ENCODE results near the gene VEGFB. TPM values are rescaled to one million over a fixed set of nuclear protein-coding genes. Genes with fewer than 3 reads are reported as not detected.

Gene VEGFB
- total RNA-seq, 1 experiment from 2014 or later, result 47.5 TPM

- ATAC-seq (no peak), DNase-seq (ENCODE audit: low read depth, low spot score) (no peak)
- Histone ChIP-seq H3K9me3 (ENCODE audit: control insufficient read depth in 1 of 2, insufficient read depth in 1 of 2, low read depth in 1 of 2, low read length in 2 of 2) (no peaks in the 10 kb centered on the region), H3K9ac (ENCODE audit: low read length) (peak overlapping the region; percentile 88; the same call in 1 of the 2 replicates), H3K4me2 (ENCODE audit: low read length) (peak overlapping the region; percentile 99), H3K36me3 (ENCODE audit: control insufficient read depth in 1 of 2, insufficient read depth in 2 of 2, low read length in 2 of 2) (no peaks in the 10 kb centered on the region), H3K9me2 (ENCODE audit: insufficient read depth) (no peaks in the 10 kb centered on the region), H3K27ac (ENCODE audit: low read depth, low read length) (peak overlapping the region; percentile 61), H3K4me1 (ENCODE audit: control insufficient read depth in 1 of 2, insufficient read depth in 2 of 2, low read length in 2 of 2) (peaks cover 28 to 69% of the 10 kb centered on the region in 2 experiments), H3K4me3 (replicated peaks in 1 of 2; ENCODE audit: low read depth in 1 of 2, low read length in 2 of 2) (no peak overlapping the region), H2AFZ (ENCODE audit: low read depth, low read length, poor library complexity, severe bottlenecking) (no peak overlapping the region), H3K27me3 (ENCODE audit: insufficient read depth, low read length) (no peaks in the 10 kb centered on the region), H3K79me2 (ENCODE audit: insufficient read depth, low read length) (peaks cover 19% of the 10 kb centered on the region; the same call in 1 of the 2 replicates), H4K20me1 (ENCODE audit: insufficient read depth) (no peaks in the 10 kb centered on the region)
- ChIA-PET RAD21 (ENCODE audit: low non-redundant PET in 1 of 2, low total read pairs in 2 of 2, uncharacterized antibody in 2 of 2, unreplicated experiment in 2 of 2) (no interaction called here), CTCF (no interaction called here), POLR2A (no interaction called here)
- intact Hi-C loops (cut with micrococcal nuclease), result no loop called here
- no TSS peak for BruUV-seq (replicated peaks)
- TF ChIP-seq, protein P1, sequence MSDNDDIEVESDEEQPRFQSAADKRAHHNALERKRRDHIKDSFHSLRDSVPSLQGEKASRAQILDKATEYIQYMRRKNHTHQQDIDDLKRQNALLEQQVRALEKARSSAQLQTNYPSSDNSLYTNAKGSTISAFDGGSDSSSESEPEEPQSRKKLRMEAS (IDR thresholded peaks at IDR 0.05), result no peak
- TF ChIP-seq SIN3A (IDR thresholded peaks at IDR 0.05; ENCODE audit: low read depth) (no peak), ELF1 (IDR thresholded peaks at IDR 0.05; ENCODE audit: borderline replicate concordance, low read depth) (no peak), EZH2 (IDR thresholded peaks at IDR 0.05) (no peak), CTCF (IDR thresholded peaks at IDR 0.05 in 2 of 3, conservative IDR thresholded peaks at IDR 0.05 in 1 of 3; ENCODE audit: borderline replicate concordance in 1 of 3, insufficient read depth in 1 of 3, low read depth in 2 of 3, low read length in 2 of 3) (no peak), ATF3 (IDR thresholded peaks at IDR 0.05) (no peak), EZH2phosphoT487 (IDR thresholded peaks at IDR 0.05; ENCODE audit: borderline replicate concordance) (no peak), CEBPB (IDR thresholded peaks at IDR 0.05; ENCODE audit: low read depth) (no peak), TCF7L2 (IDR thresholded peaks at IDR 0.05; ENCODE audit: borderline replicate concordance, extremely low read depth, insufficient read depth, insufficient read length) (no peak), POLR2AphosphoS5 (IDR thresholded peaks at IDR 0.05; ENCODE audit: low read depth, low read length) (no peak), YY1 (IDR thresholded peaks at IDR 0.05; ENCODE audit: extremely low read depth, insufficient replicate concordance, low read depth, low read length) (no peak)
- TF ChIP-seq, protein P2, sequence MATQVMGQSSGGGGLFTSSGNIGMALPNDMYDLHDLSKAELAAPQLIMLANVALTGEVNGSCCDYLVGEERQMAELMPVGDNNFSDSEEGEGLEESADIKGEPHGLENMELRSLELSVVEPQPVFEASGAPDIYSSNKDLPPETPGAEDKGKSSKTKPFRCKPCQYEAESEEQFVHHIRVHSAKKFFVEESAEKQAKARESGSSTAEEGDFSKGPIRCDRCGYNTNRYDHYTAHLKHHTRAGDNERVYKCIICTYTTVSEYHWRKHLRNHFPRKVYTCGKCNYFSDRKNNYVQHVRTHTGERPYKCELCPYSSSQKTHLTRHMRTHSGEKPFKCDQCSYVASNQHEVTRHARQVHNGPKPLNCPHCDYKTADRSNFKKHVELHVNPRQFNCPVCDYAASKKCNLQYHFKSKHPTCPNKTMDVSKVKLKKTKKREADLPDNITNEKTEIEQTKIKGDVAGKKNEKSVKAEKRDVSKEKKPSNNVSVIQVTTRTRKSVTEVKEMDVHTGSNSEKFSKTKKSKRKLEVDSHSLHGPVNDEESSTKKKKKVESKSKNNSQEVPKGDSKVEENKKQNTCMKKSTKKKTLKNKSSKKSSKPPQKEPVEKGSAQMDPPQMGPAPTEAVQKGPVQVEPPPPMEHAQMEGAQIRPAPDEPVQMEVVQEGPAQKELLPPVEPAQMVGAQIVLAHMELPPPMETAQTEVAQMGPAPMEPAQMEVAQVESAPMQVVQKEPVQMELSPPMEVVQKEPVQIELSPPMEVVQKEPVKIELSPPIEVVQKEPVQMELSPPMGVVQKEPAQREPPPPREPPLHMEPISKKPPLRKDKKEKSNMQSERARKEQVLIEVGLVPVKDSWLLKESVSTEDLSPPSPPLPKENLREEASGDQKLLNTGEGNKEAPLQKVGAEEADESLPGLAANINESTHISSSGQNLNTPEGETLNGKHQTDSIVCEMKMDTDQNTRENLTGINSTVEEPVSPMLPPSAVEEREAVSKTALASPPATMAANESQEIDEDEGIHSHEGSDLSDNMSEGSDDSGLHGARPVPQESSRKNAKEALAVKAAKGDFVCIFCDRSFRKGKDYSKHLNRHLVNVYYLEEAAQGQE (IDR thresholded peaks at IDR 0.05; ENCODE audit: low read depth), result no peak
These were observed 5.2 kb upstream of the VEGFB start for GRCh38 chr11:64229090-64229743.
